T-cell (primary cell): ENCODE measurements around the gene LAT. TPM values are rescaled to one million over a fixed set of nuclear protein-coding genes. Genes with fewer than 3 reads are reported as not detected.
A peak's percentile ranks its signal among the peaks of the same experiment; 100 is the strongest.
"Not testable (repeated sequence)": the region's sequence is repeated elsewhere in the genome, so short reads cannot be mapped to it uniquely, and the experiment has no call there.

Experiments used
- ATAC-seq, 4 experiments: fragments of 200-7000 bp in 3 of 4; fragments of 150-1000 bp in 1 of 4; cut with Tn5 transposase; replicated peaks in 1 of 4; 1 replicate in 3 of 4; 2 replicates in 1 of 4; pipeline ENCODE4 v1.10.0; 2021; ENCODE audit warnings: moderate library complexity in 3 of 4, mild to moderate bottlenecking in 2 of 4, moderate number of reproducible peaks in 1 of 4
- CTCF ChIA-PET, 2 donors: fragments of 300-600 bp; sonication (Branson Sonifier 250); formaldehyde crosslinking; loops; one replicate each; lab custom pipeline; 2022; ENCODE audit warnings: antibody characterized with exemption in 2 of 2; lab: Charles Lee
- POLR2A ChIA-PET, 2 donors: fragments of 300-600 bp; sonication (Branson Sonifier 250); formaldehyde crosslinking; loops; one replicate each; lab custom pipeline; 2022; ENCODE audit warnings: antibody characterized with exemption in 2 of 2; lab: Charles Lee
- DNase-seq, 35 experiments: peaks; one replicate each; pipeline versions ENCODE4 v3.0.0 to v3.0.0-alpha.2; 2013 to 2023
- H3K27ac ChIP-seq: one replicate; pipeline ENCODE4 v1.5.1; 2013; ENCODE audit warnings: low read length
- H3K27me3 ChIP-seq, 2 experiments: replicated peaks in 1 of 2; 1 replicate in 1 of 2; 2 replicates in 1 of 2; pipeline versions ENCODE4 v1.6.1 to v1.7.0; 2013; ENCODE audit warnings: low read length in 1 of 2, mixed read lengths in 1 of 2; ENCODE audit not compliant: control insufficient read depth in 2 of 2, insufficient read depth in 2 of 2; ENCODE audit errors: extremely low read depth in 1 of 2
- H3K36me3 ChIP-seq, 2 donors: 1 replicate in 1 of 2; 2 replicates in 1 of 2; pipeline versions ENCODE4 v1.6.1 to v1.7.0; 2013; ENCODE audit warnings: low read length in 1 of 2; ENCODE audit not compliant: control insufficient read depth in 2 of 2, insufficient read depth in 1 of 2; ENCODE audit errors: extremely low read depth in 1 of 2
- H3K4me1 ChIP-seq, 2 experiments: 1 replicate in 1 of 2; 2 replicates in 1 of 2; pipeline versions ENCODE4 v1.6.1 to v1.7.0; 2013; ENCODE audit warnings: low read length in 2 of 2, mixed read lengths in 1 of 2; ENCODE audit not compliant: insufficient read depth in 2 of 2, control insufficient read depth in 1 of 2; ENCODE audit errors: extremely low read depth in 1 of 2
- H3K4me3 ChIP-seq, 2 donors: 1 replicate in 1 of 2; 2 replicates in 1 of 2; pipeline versions ENCODE4 v1.5.1 to v1.7.0; 2013; ENCODE audit warnings: mild to moderate bottlenecking in 2 of 2, low read length in 1 of 2, moderate library complexity in 1 of 2; ENCODE audit not compliant: control insufficient read depth in 1 of 2; ENCODE audit errors: extremely low read depth in 1 of 2
- H3K9me3 ChIP-seq: 2 replicates; pipeline ENCODE4 v1.7.0; 2013
- H3K27ac Mint-ChIP-seq, 2 donors: one replicate each; pipeline ENCODE4 v1.8.0; 2020 to 2021; ENCODE audit warnings: mild to moderate bottlenecking in 2 of 2, mixed read lengths in 2 of 2
- H3K27me3 Mint-ChIP-seq, 2 donors: one replicate each; pipeline ENCODE4 v1.8.0; 2021 to 2022; ENCODE audit warnings: mixed read lengths in 2 of 2
- H3K36me3 Mint-ChIP-seq: one replicate; pipeline ENCODE4 v1.8.0; 2021; ENCODE audit warnings: mixed read lengths
- H3K4me1 Mint-ChIP-seq, 3 donors: one replicate each; pipeline ENCODE4 v1.8.0; 2020 to 2022; ENCODE audit warnings: mixed read lengths in 3 of 3, mild to moderate bottlenecking in 1 of 3
- H3K4me3 Mint-ChIP-seq, 3 donors: one replicate each; pipeline ENCODE4 v1.8.0; 2020 to 2022; ENCODE audit warnings: mild to moderate bottlenecking in 3 of 3, mixed read lengths in 3 of 3, moderate library complexity in 3 of 3
- H3K9me3 Mint-ChIP-seq, 3 donors: one replicate each; pipeline ENCODE4 v1.8.0; 2020 to 2022; ENCODE audit warnings: mixed read lengths in 3 of 3
- WGBS: methylation state at CpG from one replicate; pipeline ENCODE4 v1.1.5; 2013; ENCODE audit warnings: missing lambda C conversion rate; ENCODE audit not compliant: insufficient coverage; 5-methylcytosine and 5-hydroxymethylcytosine counted together
- total RNA-seq, 35 experiments: library from RNA in 6 of 35; stranded (reverse) in 6 of 35; fragments of 120-200 nt in 1 of 35; gene quantifications; one replicate each; pipeline versions ENCODE4 v1.2.1 to v1.2.4 and lab custom pipeline; 2013 to 2026

LAT gene
- total RNA-seq, 5 donors from 2014 or later (not counting 1 experiment from before 2014, with no cell fraction given): 237 to 440 (median 378) TPM

DNA sequence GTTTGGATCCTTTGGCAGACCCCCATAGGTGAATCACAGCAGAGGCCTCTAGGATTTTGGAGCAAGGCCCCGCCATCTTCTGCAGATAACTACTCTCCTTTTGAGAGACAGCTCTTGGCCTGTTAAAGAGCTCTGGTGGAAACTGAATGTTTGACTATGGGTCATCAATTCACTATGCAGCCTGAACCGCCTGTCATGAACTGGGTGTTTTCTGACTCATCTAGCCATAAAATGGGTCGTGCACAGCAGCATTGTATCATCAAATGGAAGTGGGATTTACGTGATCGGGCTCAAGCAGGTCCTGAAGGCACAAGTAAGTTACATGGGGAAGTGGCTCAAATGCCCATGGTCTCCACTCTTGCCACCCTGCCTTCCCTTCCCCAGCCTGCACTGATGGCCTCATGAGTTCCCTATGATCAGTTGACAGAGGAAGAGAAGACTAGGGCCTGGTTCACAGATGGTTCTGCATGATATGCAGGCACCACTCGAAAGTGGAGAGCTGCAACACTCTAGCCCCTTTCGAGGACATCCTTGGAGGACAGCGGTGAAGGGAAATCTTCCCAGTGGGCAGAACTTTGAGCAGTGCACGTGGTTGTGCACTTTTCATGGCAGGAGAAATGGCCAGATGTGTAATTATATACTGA is 19.8 kb downstream of the LAT start:
- H3K4me3 ChIP-seq, H3K36me3 Mint-ChIP-seq, POLR2A ChIA-PET, H3K27me3 Mint-ChIP-seq, DNase-seq, H3K27ac ChIP-seq, ATAC-seq, H3K9me3 Mint-ChIP-seq, H3K4me3 Mint-ChIP-seq, H3K9me3 ChIP-seq, CTCF ChIA-PET, H3K36me3 ChIP-seq, H3K27me3 ChIP-seq: not testable (repeated sequence)
- H3K4me1 Mint-ChIP-seq: peaks cover 39 to 46% (median 39%) of the 10 kb centered on the region in 3 donors
- WGBS: 81% methylated on average over 7 of the region's 9 CpGs
- H3K4me1 ChIP-seq: peaks cover 19 to 30% of the 10 kb centered on the region in 2 experiments
- peak overlapping the region; percentile 19 to 61 for H3K27ac Mint-ChIP-seq

DNA sequence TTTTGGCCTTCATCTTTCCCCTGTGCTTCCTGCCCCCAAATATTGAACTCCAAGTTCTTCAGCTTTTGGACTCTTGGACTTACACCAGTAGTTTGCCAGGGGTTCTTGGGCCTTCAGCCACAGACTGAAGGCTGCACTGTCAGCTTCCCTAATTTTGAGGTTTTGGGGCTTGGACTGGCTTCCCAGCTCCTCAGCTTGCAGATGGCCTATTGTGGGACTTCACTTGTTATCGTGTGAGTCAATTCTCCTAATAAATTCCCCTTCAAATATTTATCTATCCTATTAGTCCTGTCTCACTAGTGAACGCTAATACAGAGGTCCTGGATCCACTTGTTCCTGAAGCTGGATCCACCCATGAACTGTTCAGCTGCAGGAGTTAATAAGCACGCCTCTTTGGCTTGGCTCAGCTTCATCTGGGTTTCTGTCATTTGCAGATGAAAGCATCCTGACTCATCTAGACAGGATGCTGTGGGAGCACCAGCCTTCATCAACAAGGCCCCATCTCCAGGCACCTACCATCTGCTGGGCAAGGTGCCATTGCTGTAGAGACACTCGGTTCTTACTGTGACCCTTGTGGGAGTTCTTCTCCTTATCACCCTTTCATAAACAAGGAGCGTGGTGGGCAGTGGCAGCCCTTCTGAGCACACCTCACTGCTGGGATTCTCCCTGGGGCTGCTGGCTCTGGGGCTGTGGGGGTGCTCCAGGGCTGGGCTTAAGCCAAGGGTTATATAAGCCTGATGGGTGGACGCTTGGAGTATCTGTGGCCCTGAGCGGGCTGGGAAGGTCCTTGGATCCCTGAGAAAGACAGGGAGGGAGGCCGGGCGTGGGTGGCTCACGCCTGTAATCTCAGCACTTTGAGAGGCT is 23.1 kb downstream of the LAT start:
- peak overlapping the region; percentile 95 to 98 for H3K27ac Mint-ChIP-seq
- Histone ChIP-seq H3K4me3 (no peak overlapping the region), H3K27ac (peak overlapping the region; percentile 72), H3K4me1 (peaks cover 35 to 58% of the 10 kb centered on the region in 2 experiments), H3K9me3 (no peaks in the 10 kb centered on the region), H3K36me3 (no peaks in the 10 kb centered on the region), H3K27me3 (no peaks in the 10 kb centered on the region)
- peak; percentile 77 to 89 (median 87) for ATAC-seq
- no peaks in the 10 kb centered on the region for H3K36me3 Mint-ChIP-seq
- H3K9me3 Mint-ChIP-seq: no peaks in the 10 kb centered on the region
- peaks cover 59 to 70% (median 64%) of the 10 kb centered on the region in 3 donors for H3K4me1 Mint-ChIP-seq
- 47% methylated on average over 7 of the region's 10 CpGs for WGBS
- H3K4me3 Mint-ChIP-seq: peak overlapping the region; percentile 31 to 74 (median 61)
- H3K27me3 Mint-ChIP-seq: no peaks in the 10 kb centered on the region
- ChIA-PET POLR2A (interaction anchor here in 1 of 2 donors (0.5 to 0.6 kb wide), 2 partner anchors 23 to 41 kb away, joined by 3 to 8 read pairs; partner anchors contain the start of gene LAT), CTCF (interaction anchor here in 1 of 2 donors (0.6 to 0.7 kb wide), 3 partner anchors 9 to 55 kb away, joined by 3 to 10 read pairs (median 7); no protein-coding TSS in a partner anchor)
- peak; percentile 42 to 76 (median 62) for DNase-seq

DNA sequence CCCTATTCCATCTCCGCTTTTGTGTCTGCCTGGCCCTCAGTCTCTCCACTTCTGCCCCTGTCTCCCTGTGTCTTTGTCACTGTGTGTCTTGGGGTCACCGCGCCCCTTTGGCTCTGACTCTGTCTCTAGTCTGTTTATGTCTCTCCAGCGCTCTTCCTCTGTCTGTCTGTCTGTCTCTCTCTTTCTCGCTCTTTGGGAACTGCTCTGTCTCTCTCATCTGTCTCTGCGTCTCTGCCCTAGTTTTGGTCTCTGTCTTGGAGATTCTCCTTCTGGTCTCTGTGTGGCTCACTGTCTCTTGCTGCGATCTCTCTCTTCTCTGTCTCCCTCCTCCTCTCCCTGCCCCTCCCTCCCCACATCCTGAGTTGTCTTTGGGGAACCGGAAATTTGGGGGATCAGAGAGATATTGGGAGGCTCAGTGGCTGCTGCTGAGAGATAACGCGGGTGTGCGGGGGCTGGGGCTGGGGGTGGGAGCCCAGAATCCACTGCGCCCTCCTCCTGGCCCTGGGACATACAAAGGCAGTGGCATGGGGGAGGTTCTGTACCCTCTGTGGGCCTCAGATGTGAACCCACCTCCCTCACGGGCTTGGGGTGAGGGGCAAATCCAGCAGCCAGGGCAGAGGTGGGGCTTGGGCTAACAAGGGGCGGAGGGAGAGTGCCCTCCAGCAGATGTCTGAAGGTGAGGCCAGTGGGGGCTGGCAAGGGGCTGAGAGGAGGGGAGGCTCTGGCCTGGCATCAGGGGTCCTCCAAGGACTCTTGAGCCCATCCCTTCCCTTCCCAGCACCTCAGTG is 24.4 kb downstream of the LAT start:
- no peaks in the 10 kb centered on the region for H3K9me3 Mint-ChIP-seq
- ATAC-seq (peak in 2 of 4 experiments; percentile 6 to 9), DNase-seq (peak in 6 of 35 experiments; percentile 14 to 41 (median 30))
- H3K27ac Mint-ChIP-seq: peak overlapping the region; percentile 95 to 98
- peak overlapping the region; percentile 72 for H3K27ac ChIP-seq
- peaks cover 43 to 69% of the 10 kb centered on the region in 2 experiments for H3K4me1 ChIP-seq
- 32% methylated on average over 6 of the region's 14 CpGs for WGBS
- H3K36me3 Mint-ChIP-seq: no peaks in the 10 kb centered on the region
- H3K4me3 Mint-ChIP-seq: peak overlapping the region; percentile 49 to 74 (median 57)
- POLR2A ChIA-PET: no interaction called here
- H3K4me1 Mint-ChIP-seq: peaks cover 72 to 83% (median 77%) of the 10 kb centered on the region in 3 donors
- H3K4me3 ChIP-seq: peak overlapping the region in 1 of 2 donors; percentile 33
- H3K27me3 Mint-ChIP-seq: no peaks in the 10 kb centered on the region
- no peaks in the 10 kb centered on the region for H3K36me3 ChIP-seq
- no peaks in the 10 kb centered on the region for H3K9me3 ChIP-seq
- H3K27me3 ChIP-seq: no peaks in the 10 kb centered on the region
- CTCF ChIA-PET: no interaction called here

DNA sequence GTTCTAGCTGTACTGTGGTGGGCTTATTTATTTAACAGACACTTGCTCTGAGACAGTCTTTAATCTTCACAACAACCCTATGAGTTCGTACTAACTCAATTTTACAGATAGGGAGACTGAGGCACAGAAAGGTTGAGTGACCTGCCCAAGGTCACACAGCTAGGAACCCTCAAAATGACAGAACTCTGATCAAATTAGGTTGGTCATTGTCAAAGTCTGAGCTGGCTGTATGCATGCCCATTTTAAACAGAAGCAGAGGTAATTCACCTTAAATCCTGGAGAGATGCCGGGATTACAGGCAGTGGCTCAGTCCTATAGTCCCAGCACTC is 24.9 kb downstream of the LAT start:
- peaks cover 43 to 74% of the 10 kb centered on the region in 2 experiments for H3K4me1 ChIP-seq
- DNase-seq: no peak
- POLR2A ChIA-PET: no interaction called here
- H3K9me3 ChIP-seq: no peaks in the 10 kb centered on the region
- H3K27me3 Mint-ChIP-seq: no peaks in the 10 kb centered on the region
- CTCF ChIA-PET: no interaction called here
- H3K4me1 Mint-ChIP-seq: peaks cover 75 to 84% (median 82%) of the 10 kb centered on the region in 3 donors
- H3K9me3 Mint-ChIP-seq: no peaks in the 10 kb centered on the region
- ATAC-seq: no peak
- H3K27me3 ChIP-seq: no peaks in the 10 kb centered on the region
- H3K27ac Mint-ChIP-seq: peak overlapping the region; percentile 95 to 98
- H3K4me3 ChIP-seq: no peak overlapping the region
- H3K4me3 Mint-ChIP-seq: peak overlapping the region in 2 of 3 donors; percentile 6 to 74
- WGBS: no CpG with 5 or more reads among the region's 2 CpGs
- no peaks in the 10 kb centered on the region for H3K36me3 ChIP-seq
- H3K36me3 Mint-ChIP-seq: no peaks in the 10 kb centered on the region
- H3K27ac ChIP-seq: peak overlapping the region; percentile 72

DNA sequence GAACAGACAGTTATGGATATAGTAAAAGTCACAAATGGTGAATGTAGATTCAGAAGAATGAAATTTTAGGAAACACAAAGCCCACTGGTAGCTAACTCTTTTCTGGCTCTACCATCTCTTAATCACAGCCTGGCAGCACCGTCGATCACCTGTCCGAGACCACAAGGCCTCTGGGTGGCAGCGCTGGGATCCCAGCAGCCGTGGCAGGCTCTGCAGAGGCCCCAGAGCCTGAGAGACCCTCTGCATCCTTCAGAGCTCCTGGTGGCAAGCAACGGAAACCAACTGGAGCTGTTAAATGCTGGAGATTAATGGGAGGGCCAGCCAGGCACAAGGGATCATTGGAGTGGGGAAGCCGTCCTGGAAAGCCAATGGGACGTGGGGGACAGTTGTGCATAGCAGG is 26.3 kb downstream of the LAT start:
- peak overlapping the region; percentile 7 for H3K27ac ChIP-seq
- ChIA-PET POLR2A (interaction anchor here in 1 of 2 donors (0.5 to 0.6 kb wide), 2 partner anchors 837 to 1602 kb away, joined by 3 to 8 read pairs; no protein-coding TSS in a partner anchor), CTCF (interaction anchor here in 1 of 2 donors (0.7 kb wide), 2 partner anchors 14 to 42 kb away, joined by 3 to 5 read pairs; no protein-coding TSS in a partner anchor)
- no peaks in the 10 kb centered on the region for H3K9me3 Mint-ChIP-seq
- H3K27me3 ChIP-seq: no peaks in the 10 kb centered on the region
- H3K4me1 Mint-ChIP-seq: peaks cover 71 to 80% (median 78%) of the 10 kb centered on the region in 3 donors
- no peak overlapping the region for H3K4me3 ChIP-seq
- no peaks in the 10 kb centered on the region for H3K27me3 Mint-ChIP-seq
- no peaks in the 10 kb centered on the region for H3K9me3 ChIP-seq
- 82% methylated on average over 7 of the region's 8 CpGs for WGBS
- peak overlapping the region; percentile 99 for H3K27ac Mint-ChIP-seq
- no peaks in the 10 kb centered on the region for H3K36me3 Mint-ChIP-seq
- no peaks in the 10 kb centered on the region for H3K36me3 ChIP-seq
- peaks cover 43 to 74% of the 10 kb centered on the region in 2 experiments for H3K4me1 ChIP-seq
- ATAC-seq: no peak
- DNase-seq: no peak
- H3K4me3 Mint-ChIP-seq: peak overlapping the region in 1 of 3 donors; percentile 13
